H1 (cell line): ENCODE measurements around the gene MUC4. TPM values are rescaled to one million over a fixed set of nuclear protein-coding genes. Genes with fewer than 3 reads are reported as not detected.

Source experiments
- CTCF ChIA-PET: fragments of 300-600 bp; sonication (Branson Sonifier 250); formaldehyde crosslinking; loops from one replicate; lab custom pipeline; 2021; ENCODE audit not compliant: partially characterized antibody; lab: Charles Lee
- POLR2A ChIA-PET: fragments of 300-600 bp; sonication (Branson Sonifier 250); formaldehyde crosslinking; loops from one replicate; lab custom pipeline; 2021; ENCODE audit warnings: inconsistent platforms; ENCODE audit not compliant: partially characterized antibody; lab: Charles Lee
- DNase-seq, 2 experiments: peaks; one replicate each; pipeline versions ENCODE4 v3.0.0 to v3.0.0-alpha.2; 2010 to 2022; ENCODE audit warnings: low spot score in 2 of 2, low read depth in 1 of 2, mixed read lengths in 1 of 2
- FAIRE-seq: peaks from 2 replicates; lab custom pipeline; 2011; peaks lifted over from hg19 to GRCh38; lab: Jason Lieb, UNC
- H2AFZ ChIP-seq: 2 replicates; pipeline ENCODE4 v1.8.1; 2012; ENCODE audit warnings: low read length, inconsistent platforms
- H2AK5ac ChIP-seq: 2 replicates; pipeline ENCODE4 v1.6.1; 2013; ENCODE audit warnings: low read depth, low read length
- H2BK120ac ChIP-seq: replicated peaks from 2 replicates; pipeline ENCODE3; 2013; ENCODE audit warnings: low read depth, low read length, inconsistent platforms
- H2BK12ac ChIP-seq: 2 replicates; pipeline ENCODE4 v1.6.1; 2013; ENCODE audit warnings: low read depth, low read length
- H2BK15ac ChIP-seq: 2 replicates; pipeline ENCODE4 v1.6.1; 2013; ENCODE audit warnings: low read length
- H2BK20ac ChIP-seq: 2 replicates; pipeline ENCODE4 v1.6.1; 2013; ENCODE audit warnings: low read length
- H2BK5ac ChIP-seq: 2 replicates; pipeline ENCODE4 v1.6.1; 2013; ENCODE audit warnings: low read depth, low read length
- H3K14ac ChIP-seq: 2 replicates; pipeline ENCODE4 v1.6.1; 2013; ENCODE audit warnings: inconsistent platforms; ENCODE audit not compliant: insufficient read length
- H3K18ac ChIP-seq: 2 replicates; pipeline ENCODE4 v1.6.1; 2013; ENCODE audit warnings: low read length; ENCODE audit errors: extremely low read depth
- H3K23ac ChIP-seq: 2 replicates; pipeline ENCODE4 v1.6.1; 2013; ENCODE audit warnings: inconsistent platforms; ENCODE audit not compliant: insufficient read length
- H3K23me2 ChIP-seq: 2 replicates; pipeline ENCODE4 v1.6.1; 2013; ENCODE audit warnings: low read depth, low read length
- H3K27ac ChIP-seq: 2 replicates; pipeline ENCODE4 v1.6.1; 2011; ENCODE audit warnings: low read depth, low read length, inconsistent platforms
- H3K27me3 ChIP-seq, 4 experiments: replicated peaks in 1 of 4; 1 replicate in 1 of 4; 2 replicates in 3 of 4; pipeline versions ENCODE4 v1.6.1 to v1.8.1; 2011 to 2013; ENCODE audit warnings: low read length in 3 of 4, mild to moderate bottlenecking in 3 of 4, inconsistent platforms in 2 of 4, mixed read lengths in 2 of 4, moderate library complexity in 1 of 4; ENCODE audit not compliant: control insufficient read depth in 3 of 4, insufficient read depth in 3 of 4; ENCODE audit errors: extremely low read depth in 1 of 4
- H3K36me3 ChIP-seq, 4 experiments: 2 replicates each; pipeline versions ENCODE4 v1.6.1 to v1.8.1; 2011 to 2013; ENCODE audit warnings: mild to moderate bottlenecking in 4 of 4, low read length in 3 of 4, moderate library complexity in 2 of 4, control low read depth in 1 of 4, inconsistent platforms in 1 of 4; ENCODE audit not compliant: insufficient read depth in 4 of 4, control insufficient read depth in 2 of 4
- H3K4ac ChIP-seq: replicated peaks from 2 replicates; pipeline ENCODE3; 2013; ENCODE audit warnings: low read length, low read depth, mixed read lengths, inconsistent platforms; ENCODE audit not compliant: insufficient read length
- H3K4me1 ChIP-seq, 4 experiments: replicated peaks in 1 of 4; 1 replicate in 1 of 4; 2 replicates in 3 of 4; pipeline versions ENCODE4 v1.6.1 to v1.8.1; 2011 to 2013; ENCODE audit warnings: low read length in 3 of 4, inconsistent platforms in 2 of 4, mixed read lengths in 1 of 4; ENCODE audit not compliant: insufficient read depth in 4 of 4, control insufficient read depth in 3 of 4
- H3K4me2 ChIP-seq, 2 experiments: 2 replicates each; pipeline versions ENCODE4 v1.6.1 to v1.8.1; 2011 to 2013; ENCODE audit warnings: low read depth in 2 of 2, low read length in 2 of 2, control low read depth in 1 of 2, inconsistent platforms in 1 of 2, mild to moderate bottlenecking in 1 of 2; ENCODE audit not compliant: insufficient read depth in 1 of 2
- H3K4me3 ChIP-seq, 4 experiments: fragments of 200-600, 300-600 bp in 1 of 4; sonication (generic), shearing (Covaris generic), sonication (Bioruptor Twin) in 1 of 4; 2 replicates each; pipeline versions ENCODE4 v1.5.1 to v1.8.1; 2011 to 2016; ENCODE audit warnings: low read length in 4 of 4, low read depth in 3 of 4, control low read depth in 2 of 4, inconsistent platforms in 2 of 4, mild to moderate bottlenecking in 2 of 4, mixed read lengths in 1 of 4, moderate library complexity in 1 of 4; ENCODE audit not compliant: insufficient read depth in 2 of 4; ENCODE audit errors: extremely low read depth in 1 of 4
- H3K56ac ChIP-seq: replicated peaks from 2 replicates; pipeline ENCODE3; 2013; ENCODE audit warnings: low read depth, mild to moderate bottlenecking, mixed read lengths, low read length, inconsistent platforms; ENCODE audit not compliant: insufficient read length
- H3K79me1 ChIP-seq: 2 replicates; pipeline ENCODE4 v1.6.1; 2013; ENCODE audit warnings: low read depth, low read length, control low read depth
- H3K79me2 ChIP-seq, 2 experiments: 2 replicates each; pipeline versions ENCODE4 v1.6.1 to v1.8.1; 2012 to 2013; ENCODE audit warnings: low read length in 2 of 2, mild to moderate bottlenecking in 2 of 2, inconsistent platforms in 1 of 2; ENCODE audit not compliant: insufficient read depth in 2 of 2, control insufficient read depth in 1 of 2
- H3K9ac ChIP-seq, 4 experiments: replicated peaks in 1 of 4; 1 replicate in 1 of 4; 2 replicates in 3 of 4; pipeline versions ENCODE4 v1.6.1 to v1.8.1; 2011 to 2013; ENCODE audit warnings: low read depth in 3 of 4, low read length in 3 of 4, control low read depth in 2 of 4, mild to moderate bottlenecking in 2 of 4, moderate library complexity in 2 of 4, inconsistent platforms in 1 of 4; ENCODE audit errors: extremely low read depth in 1 of 4
- H3K9me3 ChIP-seq, 2 experiments: 2 replicates each; pipeline versions ENCODE4 v1.6.1 to v1.8.1; 2012 to 2013; ENCODE audit warnings: mild to moderate bottlenecking in 2 of 2, moderate library complexity in 2 of 2, control low read depth in 1 of 2, inconsistent platforms in 1 of 2, low read depth in 1 of 2, low read length in 1 of 2, mixed read lengths in 1 of 2; ENCODE audit not compliant: insufficient read depth in 2 of 2
- H4K20me1 ChIP-seq, 2 experiments: replicated peaks in 1 of 2; 2 replicates each; pipeline versions ENCODE3 to v1.8.1; 2011 to 2013; ENCODE audit warnings: inconsistent platforms in 2 of 2, low read length in 2 of 2, mild to moderate bottlenecking in 1 of 2; ENCODE audit not compliant: insufficient read depth in 2 of 2, control insufficient read depth in 1 of 2
- H4K5ac ChIP-seq: 2 replicates; pipeline ENCODE4 v1.6.1; 2013; ENCODE audit warnings: low read length, low read depth, mixed read lengths, inconsistent platforms; ENCODE audit not compliant: insufficient read length
- H4K8ac ChIP-seq: 2 replicates; pipeline ENCODE4 v1.8.0; 2013; ENCODE audit warnings: mild to moderate bottlenecking, moderate library complexity, low read length, inconsistent platforms; ENCODE audit not compliant: insufficient read depth; ENCODE audit errors: extremely low read depth
- H4K91ac ChIP-seq: replicated peaks from 2 replicates; pipeline ENCODE3; 2013; ENCODE audit warnings: low read length, mixed read lengths, inconsistent platforms; ENCODE audit not compliant: insufficient read length
- CBX8 ChIP-seq: fragments of 300-800, 300-1000 bp; sonication (generic); IDR thresholded peaks from 2 replicates; pipeline ENCODE4 v1.7.1; 2016; ENCODE audit warnings: low read depth, low read length, borderline replicate concordance
- E2F6 ChIP-seq: IDR thresholded peaks from 2 replicates; pipeline ENCODE4 v1.6.1; 2012; ENCODE audit warnings: inconsistent platforms
- POLR2A ChIP-seq, 2 experiments: IDR thresholded peaks; 1 replicate in 1 of 2; 2 replicates in 1 of 2; pipeline ENCODE4 v1.6.1; 2011; ENCODE audit warnings: low read depth in 2 of 2, low read length in 2 of 2, mild to moderate bottlenecking in 2 of 2; ENCODE audit errors: control extremely low read depth in 1 of 2
- WGBS, 2 experiments: shearing (Covaris generic) in 1 of 2; methylation state at CpG; one replicate each; pipeline versions ENCODE4 v1.1.6 to v1.1.7; 2013 to 2015; ENCODE audit warnings: low lambda C conversion rate in 2 of 2, mixed read lengths in 2 of 2, inconsistent platforms in 1 of 2, low coverage in 1 of 2, missing lambda C conversion rate in 1 of 2; ENCODE audit not compliant: insufficient replicate concordance in 2 of 2, insufficient coverage in 1 of 2, insufficient read length in 1 of 2; ENCODE audit errors: extremely low coverage in 1 of 2, missing lambda C conversion rate in 1 of 2; 5-methylcytosine and 5-hydroxymethylcytosine counted together
- polyA plus RNA-seq, 7 experiments: library from polyadenylated mRNA; depleted of rRNA in 3 of 7; stranded (reverse) in 5 of 7; unstranded in 2 of 7; fragments of >200 nt in 5 of 7; fragments of 200-250 nt in 2 of 7; gene quantifications; 1 replicate in 5 of 7; 2 replicates in 1 of 7; 4 replicates in 1 of 7; pipeline versions ENCODE4 v1.2.1 to v1.2.3, GENCODE V29; 2011 to 2013; ENCODE audit warnings: missing spikeins in 2 of 7, mixed read lengths in 2 of 7
- total RNA-seq: library from RNA; stranded (reverse); fragmentation: NEBNext Ultra II Directional; extraction: Animal tissue kit (Norgen Biotek cat#: 25700); gene quantifications from 2 replicates; pipeline ENCODE4 v1.2.1, GENCODE V29; 2021

The MUC4 gene
- total and polyA plus RNA-seq, 2 of the 8 experiments (the other 6 are each of a cell fraction or from before 2014, with no cell fraction given), result 0.89 to 2.0 TPM

DNA sequence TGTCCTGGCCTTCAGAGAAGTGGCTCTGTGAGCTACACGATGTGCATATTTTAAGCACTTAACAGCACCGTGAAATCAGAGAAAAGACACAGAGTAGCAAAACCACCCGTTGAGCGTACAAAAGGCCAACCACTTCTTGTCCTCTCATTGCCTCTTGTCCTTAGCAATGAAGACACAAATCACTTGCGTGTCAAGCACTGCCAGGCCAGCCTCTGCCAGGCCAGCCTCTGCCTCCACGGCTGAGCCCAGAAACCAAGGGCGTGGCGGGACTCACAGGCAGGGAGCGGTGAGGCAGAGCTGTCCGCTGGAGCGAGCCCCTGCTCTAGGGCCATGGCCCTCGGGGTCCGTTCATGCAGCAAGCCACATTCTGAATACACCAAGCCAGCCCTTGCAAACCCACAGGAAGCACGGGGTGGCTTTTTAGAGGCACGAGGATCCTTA lies 4.0 kb downstream of the MUC4 start:
- POLR2A ChIA-PET, result interaction anchor here (1.3 to 2.4 kb wide), 3 partner anchors 7 to 42 kb away, joined by 3 to 8 read pairs (median 8); no protein-coding TSS in a partner anchor
- H3K56ac ChIP-seq, result no peak overlapping the region

More for the DNA sequence above, 4.0 kb downstream of the MUC4 start:
- Histone ChIP-seq H3K9me3 (no peaks in the 10 kb centered on the region), H4K91ac (peak overlapping the region; percentile 92), H2BK120ac (peak overlapping the region; percentile 65), H4K20me1 (no peaks in the 10 kb centered on the region), H3K27me3 (no peaks in the 10 kb centered on the region; a peak in 1 of 7 replicates), H2AK5ac (0 out of 2 replicates have a peak overlapping the region, but pooled peaks have one; percentile 71), H3K4ac (peak overlapping the region; percentile 61), H3K79me2 (no peaks in the 10 kb centered on the region), H3K27ac (no peak overlapping the region), H3K18ac (peak overlapping the region; percentile 97), H4K5ac (peak overlapping the region; percentile 66), H3K36me3 (no peaks in the 10 kb centered on the region), H2BK20ac (peak overlapping the region; percentile 88), H2BK12ac (peak overlapping the region; percentile 99), H2AFZ (no peak overlapping the region), H3K9ac (peak overlapping the region in 1 of 4 experiments; percentile 3; a peak in 1 of 7 replicates), H3K4me1 (peaks cover 9 to 41% (median 22%) of the 10 kb centered on the region in 4 experiments), H3K23ac (no peak overlapping the region), H4K8ac (no peak overlapping the region), H3K4me3 (no peak overlapping the region), H3K4me2 (no peak overlapping the region), H3K14ac (no peak overlapping the region), H2BK5ac (peak overlapping the region; percentile 94; the same call in 1 of the 2 replicates), H3K79me1 (no peaks in the 10 kb centered on the region; the same call in 1 of the 2 replicates), H2BK15ac (peak overlapping the region; percentile 61; the same call in 1 of the 2 replicates), H3K23me2 (peaks cover 4% of the 10 kb centered on the region; the same call in 1 of the 2 replicates)
- WGBS, 2 experiments, result 88% methylated on average over 15 of the region's 15 CpGs; no CpG with 5 or more reads in 1 of the 2 experiments
- DNase-seq (no peak), FAIRE-seq (no peak)
- TF ChIP-seq CBX8 (no peak), E2F6 (no peak), POLR2A (IDR thresholded peaks at IDR 0.05; ENCODE audit: control extremely low read depth in 1 of 2, low read depth in 2 of 2, low read length in 2 of 2) (no peak)
- CTCF ChIA-PET, result interaction anchor here (0.8 to 13.5 kb wide), 2 partner anchors 13 to 45 kb away, joined by 3 to 116 read pairs; no protein-coding TSS in a partner anchor
